Measurements from ENCODE around the gene CEP295NL.
A peak's percentile ranks its signal among the peaks of the same experiment; 100 is the strongest.

DNA sequence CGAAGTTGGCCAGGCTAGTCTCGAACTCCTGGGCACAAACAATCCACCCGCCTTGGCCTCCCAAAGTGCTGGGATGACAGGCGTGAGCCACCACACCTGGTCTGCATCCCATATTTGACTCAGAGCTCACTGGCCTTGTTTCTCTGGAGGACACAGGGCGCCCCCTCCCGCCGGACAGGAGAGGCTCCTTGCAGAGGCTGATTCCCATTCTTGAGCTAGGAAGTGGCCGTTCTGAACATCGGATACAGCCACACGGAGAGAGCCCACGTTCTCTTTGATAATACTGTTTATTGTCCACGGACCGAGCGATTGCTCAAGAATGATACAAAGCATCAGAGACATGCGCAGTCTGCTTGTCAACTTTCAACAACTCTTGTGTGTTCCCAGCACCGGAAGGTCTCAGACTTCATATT, 50.3 kb downstream of the CEP295NL start:
- no peak for TF ChIP-seq POLR2A (IDR thresholded peaks at IDR 0.05; ENCODE audit: control extremely low read depth in 1 of 2, low read depth in 2 of 2, low read length in 2 of 2)
- no peak for TF ChIP-seq NANOG (IDR thresholded peaks at IDR 0.05; ENCODE audit: insufficient read depth, low read depth, low read length, poor library complexity, severe bottlenecking)
- TF ChIP-seq, protein P1, sequence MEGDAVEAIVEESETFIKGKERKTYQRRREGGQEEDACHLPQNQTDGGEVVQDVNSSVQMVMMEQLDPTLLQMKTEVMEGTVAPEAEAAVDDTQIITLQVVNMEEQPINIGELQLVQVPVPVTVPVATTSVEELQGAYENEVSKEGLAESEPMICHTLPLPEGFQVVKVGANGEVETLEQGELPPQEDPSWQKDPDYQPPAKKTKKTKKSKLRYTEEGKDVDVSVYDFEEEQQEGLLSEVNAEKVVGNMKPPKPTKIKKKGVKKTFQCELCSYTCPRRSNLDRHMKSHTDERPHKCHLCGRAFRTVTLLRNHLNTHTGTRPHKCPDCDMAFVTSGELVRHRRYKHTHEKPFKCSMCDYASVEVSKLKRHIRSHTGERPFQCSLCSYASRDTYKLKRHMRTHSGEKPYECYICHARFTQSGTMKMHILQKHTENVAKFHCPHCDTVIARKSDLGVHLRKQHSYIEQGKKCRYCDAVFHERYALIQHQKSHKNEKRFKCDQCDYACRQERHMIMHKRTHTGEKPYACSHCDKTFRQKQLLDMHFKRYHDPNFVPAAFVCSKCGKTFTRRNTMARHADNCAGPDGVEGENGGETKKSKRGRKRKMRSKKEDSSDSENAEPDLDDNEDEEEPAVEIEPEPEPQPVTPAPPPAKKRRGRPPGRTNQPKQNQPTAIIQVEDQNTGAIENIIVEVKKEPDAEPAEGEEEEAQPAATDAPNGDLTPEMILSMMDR (IDR thresholded peaks at IDR 0.05; ENCODE audit: control extremely low read depth in 1 of 3, insufficient read depth in 1 of 3, low read depth in 1 of 3, low read length in 3 of 3) = peak; percentile 42 to 45 (median 44)
- no peak for TF ChIP-seq EP300 (IDR thresholded peaks at IDR 0.05; ENCODE audit: borderline replicate concordance in 1 of 2, low read depth in 2 of 2, low read length in 2 of 2)
- TF ChIP-seq, protein P2, sequence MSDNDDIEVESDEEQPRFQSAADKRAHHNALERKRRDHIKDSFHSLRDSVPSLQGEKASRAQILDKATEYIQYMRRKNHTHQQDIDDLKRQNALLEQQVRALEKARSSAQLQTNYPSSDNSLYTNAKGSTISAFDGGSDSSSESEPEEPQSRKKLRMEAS (IDR thresholded peaks at IDR 0.05) = no peak
- TF ChIP-seq CBX8 (IDR thresholded peaks at IDR 0.05; ENCODE audit: borderline replicate concordance, low read depth, low read length) = no peak
- TF ChIP-seq, protein P3, sequence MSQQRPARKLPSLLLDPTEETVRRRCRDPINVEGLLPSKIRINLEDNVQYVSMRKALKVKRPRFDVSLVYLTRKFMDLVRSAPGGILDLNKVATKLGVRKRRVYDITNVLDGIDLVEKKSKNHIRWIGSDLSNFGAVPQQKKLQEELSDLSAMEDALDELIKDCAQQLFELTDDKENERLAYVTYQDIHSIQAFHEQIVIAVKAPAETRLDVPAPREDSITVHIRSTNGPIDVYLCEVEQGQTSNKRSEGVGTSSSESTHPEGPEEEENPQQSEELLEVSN (IDR thresholded peaks at IDR 0.05) = no peak
- no peak for TF ChIP-seq POLR2AphosphoS5 (IDR thresholded peaks at IDR 0.05; ENCODE audit: low read depth, low read length)
- no peak for TF ChIP-seq EZH2 (IDR thresholded peaks at IDR 0.05; ENCODE audit: low read depth, low read length, severe bottlenecking)
- peak in 1 of 2 experiments; percentile 40; a peak in 1 of 4 replicates for TF ChIP-seq RAD21 (IDR thresholded peaks at IDR 0.05 in 1 of 2, conservative IDR thresholded peaks at IDR 0.05 in 1 of 2; ENCODE audit: low read depth in 2 of 2, low read length in 2 of 2)
- no peak for TF ChIP-seq PHF8 (conservative IDR thresholded peaks at IDR 0.05; ENCODE audit: low read depth, low read length)
- TF ChIP-seq YY1 (IDR thresholded peaks at IDR 0.05; ENCODE audit: low read depth, low read length) = no peak
- TF ChIP-seq, protein P4, sequence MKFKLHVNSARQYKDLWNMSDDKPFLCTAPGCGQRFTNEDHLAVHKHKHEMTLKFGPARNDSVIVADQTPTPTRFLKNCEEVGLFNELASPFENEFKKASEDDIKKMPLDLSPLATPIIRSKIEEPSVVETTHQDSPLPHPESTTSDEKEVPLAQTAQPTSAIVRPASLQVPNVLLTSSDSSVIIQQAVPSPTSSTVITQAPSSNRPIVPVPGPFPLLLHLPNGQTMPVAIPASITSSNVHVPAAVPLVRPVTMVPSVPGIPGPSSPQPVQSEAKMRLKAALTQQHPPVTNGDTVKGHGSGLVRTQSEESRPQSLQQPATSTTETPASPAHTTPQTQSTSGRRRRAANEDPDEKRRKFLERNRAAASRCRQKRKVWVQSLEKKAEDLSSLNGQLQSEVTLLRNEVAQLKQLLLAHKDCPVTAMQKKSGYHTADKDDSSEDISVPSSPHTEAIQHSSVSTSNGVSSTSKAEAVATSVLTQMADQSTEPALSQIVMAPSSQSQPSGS (IDR thresholded peaks at IDR 0.05; ENCODE audit: low read length) = no peak

Measured in H1 (cell line).